Mucosa of rectum (tissue), 2 donors: ENCODE results near the gene MACROD2.

Experiments
- H3K27ac ChIP-seq, 2 donors: one replicate each; pipeline ENCODE4 v1.7.0; 2013; ENCODE audit warnings: inconsistent platforms in 2 of 2, low read depth in 2 of 2, low read length in 2 of 2
- H3K27me3 ChIP-seq, 2 donors: one replicate each; pipeline ENCODE4 v1.7.0; 2013; ENCODE audit warnings: low read length in 2 of 2; ENCODE audit not compliant: control insufficient read depth in 2 of 2, insufficient read depth in 2 of 2
- H3K36me3 ChIP-seq, 2 donors: one replicate each; pipeline ENCODE4 v1.7.0; 2013; ENCODE audit warnings: low read length in 2 of 2; ENCODE audit not compliant: control insufficient read depth in 2 of 2, insufficient read depth in 2 of 2
- H3K4me1 ChIP-seq, 2 donors: one replicate each; pipeline ENCODE4 v1.7.0; 2013; ENCODE audit warnings: low read length in 2 of 2, mild to moderate bottlenecking in 1 of 2; ENCODE audit not compliant: control insufficient read depth in 2 of 2, insufficient read depth in 2 of 2
- H3K4me3 ChIP-seq, 2 donors: one replicate each; pipeline ENCODE4 v1.7.0; 2013; ENCODE audit warnings: low read length in 2 of 2
- H3K9ac ChIP-seq, 2 donors: one replicate each; pipeline ENCODE4 v1.7.0; 2013; ENCODE audit warnings: low read length in 2 of 2, low read depth in 1 of 2, mild to moderate bottlenecking in 1 of 2
- H3K9me3 ChIP-seq, 2 donors: one replicate each; pipeline ENCODE4 v1.7.0; 2013; ENCODE audit warnings: low read length in 2 of 2; ENCODE audit not compliant: control insufficient read depth in 2 of 2
- donor health status: healthy.
- donor health status: Normal muscosa, but diverticular disease.

MACROD2 gene

DNA sequence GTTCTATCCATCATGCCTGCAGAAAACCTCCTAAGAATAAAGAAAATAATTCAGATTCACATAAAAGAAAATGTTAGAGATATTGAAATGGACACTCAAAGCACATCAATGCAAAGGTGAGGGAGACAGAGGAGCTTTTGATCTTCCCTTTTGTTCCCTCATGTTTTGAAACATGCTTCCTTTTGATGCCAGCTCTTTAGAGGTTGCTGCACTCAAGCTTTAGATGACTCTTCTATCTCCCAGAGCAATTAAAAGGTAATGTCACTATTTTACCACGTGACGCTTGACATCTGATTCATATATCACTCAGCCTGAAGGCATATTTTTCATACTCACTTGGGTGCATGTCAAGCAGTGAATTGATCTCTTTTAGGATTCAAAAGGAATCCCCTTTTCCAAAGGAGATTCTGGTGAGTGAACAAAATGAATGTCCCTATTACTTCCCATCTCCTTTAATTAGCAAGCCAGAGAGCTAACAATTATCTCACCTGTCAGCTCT lies 1551.3 kb downstream of the MACROD2 start:
- Histone ChIP-seq H3K27ac (no peak overlapping the region), H3K9me3 (no peaks in the 10 kb centered on the region), H3K27me3 (no peaks in the 10 kb centered on the region), H3K9ac (no peak overlapping the region), H3K4me1 (no peaks in the 10 kb centered on the region), H3K36me3 (no peaks in the 10 kb centered on the region), H3K4me3 (no peak overlapping the region)

GRCh38 chr20:15547119-15547518 lies 1551.8 kb downstream of the MACROD2 start:
- H3K9me3 ChIP-seq, result no peaks in the 10 kb centered on the region
- no peaks in the 10 kb centered on the region for H3K27me3 ChIP-seq
- no peaks in the 10 kb centered on the region for H3K36me3 ChIP-seq
- no peak overlapping the region for H3K27ac ChIP-seq
- no peak overlapping the region for H3K4me3 ChIP-seq
- no peaks in the 10 kb centered on the region for H3K4me1 ChIP-seq
- H3K9ac ChIP-seq, result no peak overlapping the region

DNA sequence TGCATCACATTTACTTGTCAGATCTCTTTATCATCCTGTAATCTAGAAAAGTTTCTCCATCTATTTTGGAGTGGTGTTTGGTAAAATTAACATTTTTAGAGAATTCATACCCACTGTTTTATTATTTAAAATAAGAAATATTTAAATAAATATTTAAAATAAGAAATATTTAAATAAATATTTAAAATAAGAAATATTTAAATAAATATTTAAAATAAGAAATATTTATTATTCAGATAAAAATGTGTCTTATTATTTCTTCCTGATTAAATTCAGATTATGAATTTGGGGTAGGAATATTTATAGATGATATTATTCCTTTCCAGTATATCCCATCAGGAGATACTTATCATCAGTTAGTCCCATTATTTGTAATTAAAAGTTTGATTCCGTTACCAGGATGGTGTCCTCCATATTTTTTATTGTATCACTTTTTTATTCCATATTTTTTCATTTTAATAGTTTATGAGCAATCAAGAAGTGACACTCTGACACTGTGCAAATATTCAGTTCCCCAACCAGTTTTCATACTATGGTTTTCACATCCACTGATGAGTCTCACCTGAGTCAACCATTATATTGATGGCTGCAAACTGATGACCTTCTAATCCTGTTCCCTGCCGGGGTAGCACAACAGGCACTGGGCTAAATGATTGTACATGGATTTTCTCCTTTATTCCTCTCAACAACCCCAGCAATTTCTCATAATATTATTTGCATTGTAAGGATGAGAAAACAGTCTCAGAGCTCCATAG lies 1555.0 kb downstream of the MACROD2 start:
- Histone ChIP-seq H3K4me1 (no peaks in the 10 kb centered on the region), H3K36me3 (no peaks in the 10 kb centered on the region), H3K9ac (no peak overlapping the region), H3K27ac (no peak overlapping the region), H3K9me3 (no peaks in the 10 kb centered on the region), H3K4me3 (no peak overlapping the region), H3K27me3 (no peaks in the 10 kb centered on the region)

DNA sequence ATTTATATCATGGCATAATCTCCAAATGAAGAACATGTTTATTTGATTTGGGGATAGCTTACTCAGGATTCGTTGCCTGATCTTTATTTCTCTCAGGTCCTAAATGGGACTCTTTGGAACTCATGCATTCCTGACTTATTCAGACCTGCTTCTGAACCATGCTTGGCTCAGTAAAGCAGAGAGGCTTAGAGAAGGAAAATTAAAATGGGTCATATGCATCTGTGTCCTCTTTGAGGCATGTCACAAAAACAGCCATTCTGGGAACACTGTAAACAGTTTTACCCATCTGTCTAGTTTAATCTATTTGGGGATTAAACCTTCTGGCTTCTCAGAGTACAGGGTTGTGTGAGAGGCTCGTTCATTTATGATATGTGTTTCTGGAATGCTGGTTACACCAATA lies 1560.6 kb downstream of the MACROD2 start:
- no peaks in the 10 kb centered on the region for H3K36me3 ChIP-seq
- H3K4me3 ChIP-seq, result no peak overlapping the region

DNA sequence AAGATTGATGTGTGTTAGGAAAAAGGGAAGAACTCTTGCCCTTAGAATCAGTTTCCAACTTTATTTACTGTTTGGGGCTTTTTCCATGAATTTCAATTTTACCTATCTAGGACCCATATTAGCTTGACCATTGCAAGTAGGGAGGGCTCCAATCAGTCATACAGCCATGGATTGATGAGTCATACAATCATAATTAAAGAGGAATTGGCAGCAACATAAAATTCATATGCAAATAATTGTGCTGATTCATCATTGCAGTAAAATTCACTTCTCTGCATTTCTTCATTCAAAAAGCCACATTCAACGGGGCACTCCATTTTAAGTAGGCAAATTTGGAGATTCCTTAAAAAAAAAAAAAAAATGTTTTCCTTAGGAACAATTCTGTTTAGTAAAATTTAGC lies 1561.6 kb downstream of the MACROD2 start:
- H3K27ac ChIP-seq, result no peak overlapping the region
- H3K4me1 ChIP-seq, result no peaks in the 10 kb centered on the region
- no peak overlapping the region for H3K9ac ChIP-seq
- no peaks in the 10 kb centered on the region for H3K27me3 ChIP-seq
- H3K4me3 ChIP-seq, result no peak overlapping the region
- no peaks in the 10 kb centered on the region for H3K36me3 ChIP-seq
- no peaks in the 10 kb centered on the region for H3K9me3 ChIP-seq

More for the DNA sequence above, 1560.6 kb downstream of the MACROD2 start:
- Histone ChIP-seq H3K27ac (no peak overlapping the region), H3K4me1 (no peaks in the 10 kb centered on the region), H3K27me3 (no peaks in the 10 kb centered on the region), H3K9ac (no peak overlapping the region), H3K9me3 (no peaks in the 10 kb centered on the region)

DNA sequence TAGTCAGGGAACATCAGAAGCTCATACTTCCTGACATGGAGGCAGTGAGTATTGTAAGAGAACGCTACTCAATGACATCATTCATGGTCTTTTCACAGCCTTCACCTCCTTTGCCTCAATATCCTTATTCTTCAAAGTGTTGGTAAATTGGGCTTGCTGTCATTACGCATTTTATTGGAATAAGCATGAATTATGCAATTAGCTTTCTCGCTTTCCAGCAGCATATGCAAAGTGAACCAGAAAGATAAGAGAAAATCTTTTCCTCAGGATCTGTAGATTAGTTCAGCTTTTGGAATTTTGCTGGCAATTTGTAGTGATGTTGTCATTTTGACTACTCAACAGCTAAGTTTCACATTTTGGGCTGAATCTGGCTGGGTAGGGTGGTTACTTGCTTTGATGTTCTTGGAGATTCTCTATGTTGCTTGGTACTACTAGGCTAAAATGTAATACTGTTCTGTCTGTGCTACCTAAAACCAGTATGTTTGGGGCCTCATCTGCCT lies 1565.8 kb downstream of the MACROD2 start:
- Histone ChIP-seq H3K9ac (no peak overlapping the region), H3K4me1 (no peaks in the 10 kb centered on the region), H3K4me3 (no peak overlapping the region), H3K27ac (no peak overlapping the region), H3K36me3 (no peaks in the 10 kb centered on the region), H3K27me3 (no peaks in the 10 kb centered on the region), H3K9me3 (no peaks in the 10 kb centered on the region)

DNA sequence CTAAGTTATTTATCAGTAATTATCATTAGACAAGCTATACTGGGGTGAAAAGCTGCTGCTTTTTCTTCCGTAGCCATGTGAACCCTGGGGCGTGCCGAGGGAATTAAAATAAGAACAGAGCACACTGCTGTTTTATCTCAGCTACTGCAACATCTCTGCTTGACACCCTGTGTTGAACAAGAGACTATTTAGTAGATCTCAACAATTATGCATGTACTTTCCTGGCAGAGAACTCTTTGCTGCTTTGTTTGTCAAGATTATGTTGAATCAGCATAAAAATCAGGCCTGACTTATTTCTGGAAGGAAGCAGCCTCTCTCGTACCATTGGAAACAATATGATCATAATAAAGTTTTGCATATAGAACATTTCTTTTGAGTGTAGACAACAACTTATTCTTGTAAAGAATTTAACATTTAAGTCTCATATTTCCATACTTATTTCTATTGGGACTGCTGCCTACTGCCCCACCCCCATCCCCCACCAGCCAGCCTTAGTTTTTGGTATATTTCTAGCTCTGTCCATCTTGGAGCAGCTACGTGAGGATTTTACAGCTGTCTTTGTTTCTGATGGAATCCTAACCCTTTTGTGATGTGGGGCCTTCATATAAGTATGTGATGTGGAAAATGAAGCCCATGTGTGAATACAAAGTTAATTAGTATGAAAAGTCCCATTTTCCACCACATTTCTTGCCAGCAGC lies 1566.5 kb downstream of the MACROD2 start:
- Histone ChIP-seq H3K9ac (no peak overlapping the region), H3K4me1 (no peaks in the 10 kb centered on the region), H3K27me3 (no peaks in the 10 kb centered on the region), H3K9me3 (no peaks in the 10 kb centered on the region), H3K36me3 (no peaks in the 10 kb centered on the region), H3K4me3 (no peak overlapping the region), H3K27ac (no peak overlapping the region)

GRCh38 chr20:15563836-15564235 lies 1568.5 kb downstream of the MACROD2 start:
- no peaks in the 10 kb centered on the region for H3K4me1 ChIP-seq
- no peak overlapping the region for H3K9ac ChIP-seq
- H3K27ac ChIP-seq, result no peak overlapping the region
- no peaks in the 10 kb centered on the region for H3K27me3 ChIP-seq
- H3K9me3 ChIP-seq, result no peaks in the 10 kb centered on the region
- H3K36me3 ChIP-seq, result no peaks in the 10 kb centered on the region
- no peak overlapping the region for H3K4me3 ChIP-seq

- Histone ChIP-seq H3K27me3 (no peaks in the 10 kb centered on the region), H3K9ac (no peak overlapping the region), H3K4me1 (no peaks in the 10 kb centered on the region), H3K27ac (no peak overlapping the region), H3K4me3 (no peak overlapping the region), H3K36me3 (no peaks in the 10 kb centered on the region), H3K9me3 (no peaks in the 10 kb centered on the region)
Observed at GRCh38 chr20:15564981-15565380, 1569.7 kb downstream of the MACROD2 start.

GRCh38 chr20:15565786-15566185 lies 1570.5 kb downstream of the MACROD2 start:
- Histone ChIP-seq H3K27me3 (no peaks in the 10 kb centered on the region), H3K9me3 (no peaks in the 10 kb centered on the region), H3K27ac (no peak overlapping the region), H3K36me3 (no peaks in the 10 kb centered on the region), H3K4me1 (no peaks in the 10 kb centered on the region), H3K9ac (no peak overlapping the region), H3K4me3 (no peak overlapping the region)
